GM19043 (cell line): ENCODE data around the gene POU6F2.

Experiments used
- ATAC-seq: cut with Tn5 transposase; IDR thresholded peaks from one replicate; pipeline ENCODE4 v1.9.1; 2021; ENCODE audit warnings: low read depth; ENCODE audit not compliant: unreplicated experiment

Gene POU6F2

GRCh38 chr7:39247576-39247975 lies 269.9 kb downstream of the POU6F2 start:
- ATAC-seq = no peak

GRCh38 chr7:39248041-39248691 lies 270.5 kb downstream of the POU6F2 start:
- no peak for ATAC-seq

GRCh38 chr7:39248692-39249090 lies 271.0 kb downstream of the POU6F2 start:
- ATAC-seq = no peak

DNA sequence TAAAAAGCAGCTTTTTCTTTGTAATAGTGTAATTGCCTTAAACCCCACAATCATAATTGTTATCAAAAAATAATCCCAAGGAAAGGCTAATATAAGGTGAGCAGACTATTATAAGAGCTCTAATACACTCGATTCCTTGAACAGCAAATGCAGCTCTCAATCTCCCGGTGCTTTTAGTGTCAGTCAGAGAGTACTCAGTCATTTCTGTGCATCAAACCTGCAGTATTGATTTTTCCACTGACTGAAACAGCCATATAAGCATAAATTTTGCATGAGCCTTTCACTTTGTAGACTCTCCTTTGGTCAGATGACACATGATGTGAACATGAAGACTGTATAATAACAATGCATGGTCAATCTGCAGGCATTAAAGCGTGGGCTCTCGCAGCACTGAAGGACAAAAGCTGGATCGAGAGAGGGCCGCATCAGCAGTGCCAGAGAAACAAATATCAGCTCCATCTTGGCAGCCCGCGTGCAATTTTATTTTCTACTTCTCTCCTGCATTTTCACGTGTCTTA lies 272.0 kb downstream of the POU6F2 start:
- no peak for ATAC-seq

DNA sequence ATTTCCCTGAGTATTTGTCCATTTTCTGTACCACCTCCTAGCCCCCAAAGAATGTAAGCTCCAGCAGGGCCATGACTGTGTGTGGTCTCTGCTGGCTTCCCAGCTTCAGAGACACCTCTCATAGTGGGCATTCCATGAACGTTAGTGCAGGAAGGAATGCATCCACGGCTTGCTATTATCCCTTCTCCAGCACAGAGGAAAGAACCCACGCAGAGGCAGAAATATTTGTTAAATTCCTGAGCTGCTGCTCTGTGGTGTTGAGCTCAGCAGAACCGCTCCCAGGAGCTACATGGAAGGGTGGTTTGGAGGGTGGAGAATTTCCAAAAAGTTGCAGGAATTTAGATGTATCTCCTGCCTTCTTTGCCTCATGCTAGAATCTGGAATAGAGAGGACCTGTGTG lies 275.2 kb downstream of the POU6F2 start:
- ATAC-seq = no peak

DNA sequence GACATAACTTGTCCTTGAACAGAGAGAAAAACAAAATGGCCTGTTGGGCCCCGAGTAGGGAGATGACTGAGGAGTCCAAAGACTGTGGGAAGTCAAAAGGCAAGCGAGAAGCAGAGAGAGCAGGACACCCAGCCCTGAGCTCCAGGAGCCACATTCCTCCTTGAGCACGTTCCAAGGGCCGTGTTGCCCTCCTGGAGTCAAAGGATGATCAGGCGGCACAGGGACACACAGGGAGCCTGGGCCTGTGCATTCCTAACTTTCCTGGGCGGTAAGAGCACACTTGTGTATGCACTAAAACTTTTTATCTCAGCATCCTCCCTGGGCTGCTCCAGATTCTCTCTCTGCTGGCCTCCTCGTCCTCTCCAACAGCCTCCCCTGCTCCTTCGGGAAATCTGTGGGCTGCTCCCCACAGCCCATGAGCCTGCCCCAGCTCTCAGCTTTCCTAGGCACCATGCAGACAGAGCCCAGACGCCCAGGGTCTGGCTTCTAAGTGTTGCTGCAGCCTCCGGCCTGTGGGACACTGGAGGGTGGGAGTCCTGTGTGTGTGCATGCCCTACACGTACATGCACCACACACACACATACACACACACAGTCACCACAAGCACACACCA lies 281.8 kb downstream of the POU6F2 start:
- no peak for ATAC-seq

- ATAC-seq = no peak
Measured at GRCh38 chr7:39260279-39260844, 282.7 kb downstream of the POU6F2 start.

- ATAC-seq = no peak
Measured at GRCh38 chr7:39261771-39262170, 284.1 kb downstream of the POU6F2 start.

- ATAC-seq = no peak
Measured at GRCh38 chr7:39265641-39266591, 288.2 kb downstream of the POU6F2 start.

DNA sequence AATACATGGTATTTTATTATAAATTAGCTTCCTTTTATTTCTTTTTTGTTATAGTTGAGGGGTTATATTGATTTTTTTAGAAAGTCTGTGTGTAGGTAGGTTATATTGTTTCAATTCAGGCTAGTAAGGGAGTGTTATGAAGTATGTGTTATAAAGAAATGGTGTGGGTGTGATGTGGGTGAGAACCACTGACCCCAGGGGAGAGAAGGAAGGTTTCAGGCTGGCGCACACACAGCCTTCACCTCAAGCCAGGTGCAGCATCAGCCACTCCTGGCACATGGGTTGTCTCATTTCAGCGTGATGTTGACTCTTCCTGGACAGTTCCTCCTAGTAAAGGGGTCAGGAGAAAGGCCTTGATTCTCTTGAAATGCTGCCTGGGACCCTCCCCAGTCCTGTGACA lies 291.3 kb downstream of the POU6F2 start:
- ATAC-seq = no peak

- no peak for ATAC-seq
Measured at GRCh38 chr7:39270018-39270417, 292.3 kb downstream of the POU6F2 start.

DNA sequence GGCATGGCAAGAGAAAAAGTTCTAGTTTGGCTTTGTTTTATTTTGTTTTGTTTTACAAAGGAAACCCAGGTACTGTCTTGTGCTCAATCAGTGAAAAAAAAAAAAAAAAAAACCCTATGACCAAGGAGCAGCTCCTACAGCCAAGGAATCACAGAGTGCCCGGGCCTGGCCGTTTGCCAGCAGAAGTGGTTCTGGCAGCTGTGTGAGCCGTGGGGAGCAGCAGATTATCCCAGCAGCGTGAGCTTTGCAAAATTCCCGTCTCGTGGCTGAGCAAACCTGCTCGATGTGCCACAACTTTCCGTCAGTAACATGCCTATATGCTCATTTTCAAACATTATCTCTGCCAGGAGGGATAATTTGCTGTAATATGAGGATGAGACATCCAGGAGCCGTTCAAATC lies 293.7 kb downstream of the POU6F2 start:
- ATAC-seq = no peak

GRCh38 chr7:39272111-39272510 lies 294.4 kb downstream of the POU6F2 start:
- no peak for ATAC-seq

DNA sequence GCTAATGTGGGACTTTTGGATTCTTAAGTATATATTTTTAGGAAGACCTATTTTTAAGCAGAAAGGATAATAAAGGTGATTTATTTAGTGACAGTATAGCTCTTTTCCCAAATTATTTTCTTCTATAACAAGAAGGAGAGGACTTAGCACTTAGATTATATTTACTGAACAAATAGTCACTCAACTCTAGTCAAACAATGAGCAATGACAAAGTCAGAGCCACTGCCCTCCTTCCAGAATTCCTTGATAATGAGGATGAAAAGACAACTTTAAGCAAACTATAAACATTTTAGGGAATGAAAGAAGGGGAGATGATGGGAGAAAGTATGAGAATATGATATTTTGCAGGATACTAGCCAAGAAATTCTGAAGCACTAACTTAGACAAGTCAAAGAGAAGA lies 295.0 kb downstream of the POU6F2 start:
- ATAC-seq = no peak

DNA sequence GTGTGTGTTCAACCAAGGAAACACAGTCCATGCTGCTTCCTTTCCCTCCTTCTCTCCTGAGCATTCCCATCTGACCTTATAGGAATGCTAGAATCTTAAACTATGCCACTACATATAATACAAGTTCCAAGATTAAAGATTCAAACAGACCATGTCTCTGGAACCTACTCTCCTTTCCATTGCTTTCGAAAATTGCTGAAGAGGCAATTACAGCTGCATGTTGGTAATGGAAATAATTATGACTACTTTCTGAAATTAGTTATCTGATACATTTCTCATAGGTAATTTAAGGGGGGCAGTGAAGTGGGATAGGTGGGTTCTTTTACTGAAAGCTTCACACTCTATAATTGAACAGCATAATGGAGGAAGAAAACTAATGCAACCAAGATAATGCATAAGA lies 302.6 kb downstream of the POU6F2 start:
- ATAC-seq = no peak

DNA sequence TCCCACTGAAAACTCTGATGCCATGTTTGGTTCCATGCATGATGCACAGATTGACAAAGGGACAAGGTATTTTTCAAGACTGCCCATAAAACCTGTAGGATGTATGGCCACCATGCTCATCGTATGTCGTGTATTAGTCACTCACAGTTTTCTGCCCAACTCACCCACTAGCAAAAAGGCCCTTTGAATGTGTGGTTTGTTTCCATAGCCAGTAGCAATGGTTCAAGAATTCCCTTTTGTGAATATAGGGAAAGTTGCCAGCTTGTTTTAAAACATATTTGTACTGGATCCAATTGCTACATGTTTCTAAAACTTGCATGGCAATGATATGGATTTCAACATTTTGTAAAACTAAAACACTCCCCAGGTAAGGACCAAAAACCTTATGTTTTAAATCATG lies 307.5 kb downstream of the POU6F2 start:
- no peak for ATAC-seq

DNA sequence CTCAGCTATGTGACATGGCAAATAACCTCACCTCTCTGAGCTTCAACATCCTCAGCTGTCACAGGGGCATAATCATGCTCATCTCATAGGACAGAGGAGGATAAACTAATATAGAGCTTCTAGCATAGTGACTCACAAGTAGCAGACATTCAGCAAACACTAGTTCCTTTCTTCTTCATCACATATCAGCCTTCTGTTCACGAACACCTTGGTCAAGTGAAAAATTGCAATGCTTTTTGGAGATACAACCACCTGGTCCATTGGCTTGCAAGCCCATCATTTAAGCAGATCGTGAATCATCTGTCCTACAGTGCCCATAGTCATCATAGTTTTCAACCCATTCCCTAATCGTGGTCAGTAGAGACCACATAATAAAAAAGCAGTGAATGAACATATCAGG lies 310.6 kb downstream of the POU6F2 start:
- ATAC-seq = no peak

DNA sequence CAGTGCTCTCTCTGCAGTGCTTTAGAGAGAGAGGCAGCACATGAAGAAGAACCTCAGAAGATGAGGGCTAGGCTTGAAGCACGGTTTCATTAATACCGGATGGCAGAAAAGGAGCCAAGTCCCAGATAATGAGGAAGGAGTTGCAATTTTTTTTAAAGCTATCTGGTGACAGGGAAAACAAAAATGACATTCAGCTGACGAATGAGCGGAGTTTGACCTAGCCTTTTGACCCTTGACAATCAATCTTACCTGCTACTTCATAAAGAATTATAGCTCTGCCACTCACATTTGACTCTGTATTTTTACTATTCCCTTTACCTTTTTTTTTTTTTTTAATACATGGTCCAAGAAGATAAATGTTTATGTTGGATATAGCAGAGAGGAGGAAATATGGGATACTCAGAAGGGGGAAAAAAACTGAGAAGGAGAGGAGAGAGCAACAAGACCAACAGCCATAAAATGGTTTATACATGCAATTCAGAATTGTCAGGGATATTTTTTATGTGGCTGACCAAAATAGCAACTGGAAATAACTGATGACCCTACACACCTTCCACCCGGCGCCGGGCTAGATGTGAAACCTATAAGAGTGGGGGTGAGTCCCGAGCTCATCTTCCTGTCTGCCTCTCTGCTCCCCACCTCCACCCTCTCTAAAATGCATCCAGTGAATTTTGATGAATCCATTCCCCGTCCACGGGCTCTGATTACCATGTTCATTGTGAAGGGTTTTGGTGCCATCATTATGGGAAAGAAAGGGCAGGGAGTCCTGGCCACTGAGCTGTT lies 314.1 kb downstream of the POU6F2 start:
- ATAC-seq = no peak

- no peak for ATAC-seq
Measured at GRCh38 chr7:39293056-39293823, 315.5 kb downstream of the POU6F2 start.
